Mucosa of stomach (tissue), 1 donor: ENCODE results near the gene ZKSCAN7.
"Not testable (repeated sequence)": the region's sequence is repeated elsewhere in the genome, so short reads cannot be mapped to it uniquely, and the experiment has no call there.

ENCODE experiments used
- H3K27me3 ChIP-seq: one replicate; pipeline ENCODE4 v1.7.0; 2013; ENCODE audit warnings: mild to moderate bottlenecking, low read length; ENCODE audit not compliant: control insufficient read depth, insufficient read depth
- H3K36me3 ChIP-seq: one replicate; pipeline ENCODE4 v1.7.0; 2013; ENCODE audit warnings: low read length; ENCODE audit not compliant: control insufficient read depth, insufficient read depth
- H3K4me1 ChIP-seq: one replicate; pipeline ENCODE4 v1.7.0; 2013; ENCODE audit warnings: mild to moderate bottlenecking, low read length; ENCODE audit not compliant: control insufficient read depth, insufficient read depth
- H3K4me3 ChIP-seq: one replicate; pipeline ENCODE4 v1.7.0; 2013; ENCODE audit warnings: low read length
- H3K9ac ChIP-seq: one replicate; pipeline ENCODE4 v1.7.0; 2013; ENCODE audit warnings: mild to moderate bottlenecking, low read length, moderate library complexity
- H3K9me3 ChIP-seq: one replicate; pipeline ENCODE4 v1.7.0; 2013; ENCODE audit warnings: mild to moderate bottlenecking, low read length, moderate library complexity; ENCODE audit not compliant: control insufficient read depth
- donor health status: Pancreatic carcinoma.

The ZKSCAN7 gene

DNA sequence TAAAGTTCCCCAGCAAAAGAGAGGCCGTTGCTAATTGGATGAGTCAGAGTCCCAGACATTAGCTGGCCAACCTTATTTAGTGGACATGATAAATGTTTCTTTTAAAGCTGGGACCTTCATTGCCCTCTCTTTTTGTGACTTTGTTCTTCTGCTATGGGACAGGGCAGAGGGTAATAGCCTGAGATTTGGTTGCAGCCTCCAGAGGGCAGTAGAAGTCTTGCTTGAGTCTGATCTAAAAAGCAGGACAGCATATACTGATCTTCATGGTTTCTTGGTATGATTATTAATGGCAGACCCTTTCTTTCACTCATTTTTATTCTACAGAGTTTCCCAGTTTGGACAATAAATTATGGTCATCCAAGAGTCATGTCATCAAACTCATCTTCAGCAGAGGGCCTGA is 25.1 kb upstream of the ZKSCAN7 start:
- Histone ChIP-seq H3K9ac (no peak overlapping the region), H3K4me1 (no peaks in the 10 kb centered on the region), H3K27me3 (peaks cover 2% of the 10 kb centered on the region), H3K36me3 (no peaks in the 10 kb centered on the region), H3K9me3 (no peaks in the 10 kb centered on the region), H3K4me3 (no peak overlapping the region)

DNA sequence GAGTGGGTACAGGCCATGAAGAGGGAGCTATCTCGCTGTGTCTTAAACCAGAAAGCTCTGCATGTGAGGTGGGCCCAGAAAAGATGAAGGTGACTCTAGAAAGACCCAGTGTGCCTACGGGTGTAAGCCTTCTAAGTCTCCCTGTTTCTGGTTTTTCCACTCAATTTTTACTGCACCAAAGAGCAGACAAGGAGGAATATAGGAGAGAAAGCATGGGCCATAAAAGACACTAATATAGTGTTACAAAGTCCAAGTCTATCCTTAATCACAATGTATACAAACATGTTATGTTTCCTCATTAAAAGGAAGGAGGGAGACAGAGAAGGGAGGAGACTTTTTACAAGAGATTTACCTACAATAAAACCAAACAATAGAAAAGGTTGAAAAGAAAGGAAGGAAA is 24.1 kb upstream of the ZKSCAN7 start:
- no peak overlapping the region for H3K9ac ChIP-seq
- H3K36me3 ChIP-seq: no peaks in the 10 kb centered on the region
- H3K4me1 ChIP-seq: no peaks in the 10 kb centered on the region
- H3K27me3 ChIP-seq: peaks cover 3% of the 10 kb centered on the region
- H3K4me3 ChIP-seq: no peak overlapping the region
- H3K9me3 ChIP-seq: no peaks in the 10 kb centered on the region

DNA sequence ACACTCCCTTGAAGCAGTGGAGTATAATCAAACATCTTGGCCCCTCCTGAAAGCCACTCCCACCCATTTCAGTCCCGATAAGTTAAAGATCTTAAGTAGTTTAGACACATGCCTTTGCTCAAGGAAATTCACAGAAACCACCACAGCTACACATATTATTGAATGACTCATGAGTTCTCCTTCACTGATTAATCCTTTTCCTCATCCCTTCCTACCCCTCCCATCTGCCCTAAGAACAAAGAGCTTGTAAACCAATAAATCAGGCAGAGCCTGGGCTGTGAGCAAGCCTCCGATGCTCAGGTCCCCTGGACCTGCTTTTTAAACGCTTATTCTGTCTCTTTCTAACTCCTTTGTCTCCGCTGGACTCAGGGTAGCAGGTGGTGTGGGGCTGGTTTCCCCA is 20.3 kb upstream of the ZKSCAN7 start:
- not testable (repeated sequence) for H3K36me3 ChIP-seq, H3K4me3 ChIP-seq, H3K9ac ChIP-seq, H3K4me1 ChIP-seq, H3K9me3 ChIP-seq
- H3K27me3 ChIP-seq: peaks cover 13% of the 10 kb centered on the region

DNA sequence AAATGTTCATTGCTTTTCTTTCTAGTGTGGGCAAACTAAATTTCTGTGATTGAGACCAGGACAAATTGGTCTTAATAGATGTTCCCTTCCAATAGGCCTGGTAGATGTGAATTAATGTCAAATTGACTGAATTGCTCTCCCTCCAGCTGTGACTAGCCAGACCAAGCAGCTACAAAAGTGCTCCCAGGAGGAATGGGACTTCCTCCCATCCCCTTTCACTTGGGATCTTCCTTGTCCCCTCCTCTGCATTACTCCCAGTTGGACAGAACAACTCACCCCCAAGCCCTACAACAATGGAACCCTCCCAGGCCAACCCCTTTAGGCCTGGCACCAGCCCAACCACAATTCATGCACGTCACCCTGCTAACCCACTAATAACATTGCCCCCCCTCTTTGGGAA is 19.6 kb upstream of the ZKSCAN7 start:
- Histone ChIP-seq H3K36me3 (no peaks in the 10 kb centered on the region), H3K4me3 (no peak overlapping the region), H3K4me1 (no peaks in the 10 kb centered on the region), H3K9me3 (no peaks in the 10 kb centered on the region), H3K9ac (no peak overlapping the region), H3K27me3 (peaks cover 13% of the 10 kb centered on the region)

DNA sequence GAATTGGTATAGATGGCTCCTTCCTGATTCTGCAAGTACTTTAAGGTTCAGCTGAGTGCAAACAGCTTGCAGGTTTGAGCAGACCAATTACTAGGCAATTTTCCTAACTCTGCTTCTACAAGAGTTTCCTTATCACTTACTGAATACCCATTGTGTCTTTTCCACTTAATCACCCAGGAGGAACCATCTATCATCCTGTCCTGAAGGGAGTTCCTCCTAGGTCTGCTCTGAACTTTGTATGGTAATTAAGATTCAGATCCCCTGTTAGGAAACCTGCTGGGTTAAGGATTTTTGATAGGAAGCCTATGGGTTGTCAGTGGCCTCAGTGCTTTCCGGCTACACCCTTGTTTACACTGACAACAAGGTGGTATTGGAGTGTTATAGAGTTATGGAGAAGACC is 10.2 kb upstream of the ZKSCAN7 start:
- H3K4me1 ChIP-seq, H3K9me3 ChIP-seq, H3K36me3 ChIP-seq, H3K4me3 ChIP-seq, H3K27me3 ChIP-seq, H3K9ac ChIP-seq: not testable (repeated sequence)

DNA sequence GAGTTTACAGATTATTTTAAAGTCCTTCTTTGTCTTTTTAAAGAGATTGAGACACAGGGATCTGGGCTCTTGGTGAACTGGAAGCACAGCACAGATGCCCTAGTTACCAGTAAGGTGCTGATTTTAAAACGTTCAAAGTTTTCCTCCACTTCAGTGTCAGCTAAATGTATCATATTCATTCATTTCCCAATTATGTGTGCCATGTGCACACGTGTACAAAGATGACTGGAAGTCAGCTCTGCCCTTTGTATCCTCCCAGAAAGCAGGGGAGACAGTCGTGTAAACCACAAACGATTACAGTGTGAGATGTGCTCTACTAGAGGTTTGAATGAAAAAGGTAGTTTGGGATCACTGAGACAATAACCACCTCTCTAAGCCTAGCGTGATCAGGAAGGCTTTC is 730 bp downstream of the ZKSCAN7 start:
- Histone ChIP-seq H3K27me3 (peaks cover 8% of the 10 kb centered on the region), H3K9me3 (no peaks in the 10 kb centered on the region), H3K36me3 (no peaks in the 10 kb centered on the region), H3K4me3 (peak overlapping the region; percentile 78), H3K4me1 (peaks cover 6% of the 10 kb centered on the region), H3K9ac (peak overlapping the region; percentile 61)

DNA sequence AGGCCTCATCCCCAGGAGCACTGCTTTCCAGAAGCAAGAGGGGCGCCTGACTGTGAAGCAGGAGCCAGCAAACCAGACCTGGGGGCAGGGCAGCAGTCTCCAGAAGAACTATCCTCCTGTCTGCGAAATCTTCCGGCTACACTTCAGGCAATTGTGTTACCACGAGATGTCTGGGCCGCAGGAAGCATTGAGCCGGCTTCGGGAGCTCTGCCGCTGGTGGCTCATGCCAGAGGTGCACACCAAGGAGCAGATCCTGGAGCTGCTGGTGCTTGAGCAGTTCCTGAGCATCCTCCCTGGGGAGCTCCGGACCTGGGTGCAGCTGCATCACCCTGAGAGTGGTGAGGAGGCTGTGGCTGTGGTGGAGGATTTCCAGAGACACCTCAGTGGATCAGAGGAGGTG is 2.1 kb downstream of the ZKSCAN7 start:
- no peaks in the 10 kb centered on the region for H3K36me3 ChIP-seq
- peaks cover 7% of the 10 kb centered on the region for H3K27me3 ChIP-seq
- H3K9me3 ChIP-seq: no peaks in the 10 kb centered on the region
- H3K4me3 ChIP-seq: no peak overlapping the region
- peaks cover 6% of the 10 kb centered on the region for H3K4me1 ChIP-seq
- H3K9ac ChIP-seq: no peak overlapping the region

DNA sequence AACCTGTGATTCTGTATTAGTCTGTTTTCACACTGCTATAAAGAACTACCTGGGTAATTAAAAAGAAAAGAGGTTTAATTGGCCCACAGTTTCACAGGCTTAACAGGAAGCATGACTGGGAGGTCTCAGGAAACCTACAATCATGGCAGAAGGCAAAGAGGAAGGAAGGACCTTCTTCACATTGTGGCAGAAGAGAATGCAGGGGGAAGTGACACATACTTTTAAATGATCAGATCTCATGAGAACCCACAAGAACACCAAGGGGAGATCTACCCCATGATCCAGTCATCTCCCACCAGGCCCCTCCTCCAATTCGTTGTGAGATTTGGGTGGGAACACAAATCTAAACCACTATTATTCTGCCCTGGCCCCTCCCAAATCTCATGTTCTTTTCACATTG is 6.1 kb downstream of the ZKSCAN7 start:
- no peaks in the 10 kb centered on the region for H3K4me1 ChIP-seq
- H3K36me3 ChIP-seq: no peaks in the 10 kb centered on the region
- no peaks in the 10 kb centered on the region for H3K9me3 ChIP-seq
- H3K27me3 ChIP-seq: no peaks in the 10 kb centered on the region
- no peak overlapping the region for H3K4me3 ChIP-seq
- no peak overlapping the region for H3K9ac ChIP-seq

DNA sequence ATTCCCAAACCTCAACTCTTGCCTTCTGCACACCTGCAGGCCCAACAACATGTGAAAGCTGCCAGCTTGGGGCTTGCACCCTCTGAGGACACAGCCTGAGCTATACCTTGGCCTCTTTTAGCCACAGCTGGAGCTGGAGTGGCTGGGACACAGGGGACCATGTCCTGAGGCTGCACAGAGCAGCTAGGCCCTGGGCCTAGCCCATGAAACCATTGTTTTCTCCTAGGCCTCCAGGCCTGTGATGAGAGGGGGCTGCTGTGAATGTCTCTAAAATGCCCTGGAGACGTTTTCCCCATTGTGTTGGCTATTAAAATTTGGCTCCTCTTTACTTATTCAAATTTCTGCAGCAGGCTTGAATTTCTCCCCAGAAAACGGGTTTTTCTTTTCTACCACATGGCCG is 7.2 kb downstream of the ZKSCAN7 start:
- Histone ChIP-seq H3K36me3 (no peaks in the 10 kb centered on the region), H3K9me3 (no peaks in the 10 kb centered on the region), H3K4me1 (no peaks in the 10 kb centered on the region), H3K9ac (no peak overlapping the region), H3K27me3 (no peaks in the 10 kb centered on the region), H3K4me3 (no peak overlapping the region)

DNA sequence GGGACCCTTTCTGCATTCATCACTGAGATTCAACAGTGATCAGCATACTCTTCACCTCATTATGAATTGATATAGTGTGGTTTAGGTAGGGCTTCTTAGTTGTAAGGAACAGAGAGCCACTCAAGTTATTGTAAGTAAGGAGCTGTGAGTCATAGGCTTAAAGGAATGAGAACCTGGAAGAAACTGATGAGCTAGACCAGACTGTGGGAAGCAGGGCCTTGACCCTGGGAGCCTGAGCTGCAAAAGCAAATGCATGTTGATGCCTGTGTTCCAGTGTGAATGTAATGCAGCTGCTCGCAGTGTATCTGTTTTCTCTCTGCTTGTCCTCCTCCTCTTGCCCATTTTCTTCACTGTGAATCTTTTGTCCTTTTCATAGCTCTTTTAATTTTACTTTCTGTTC is 13.6 kb downstream of the ZKSCAN7 start:
- H3K9me3 ChIP-seq: no peaks in the 10 kb centered on the region
- H3K36me3 ChIP-seq: no peaks in the 10 kb centered on the region
- H3K4me3 ChIP-seq: no peak overlapping the region

DNA sequence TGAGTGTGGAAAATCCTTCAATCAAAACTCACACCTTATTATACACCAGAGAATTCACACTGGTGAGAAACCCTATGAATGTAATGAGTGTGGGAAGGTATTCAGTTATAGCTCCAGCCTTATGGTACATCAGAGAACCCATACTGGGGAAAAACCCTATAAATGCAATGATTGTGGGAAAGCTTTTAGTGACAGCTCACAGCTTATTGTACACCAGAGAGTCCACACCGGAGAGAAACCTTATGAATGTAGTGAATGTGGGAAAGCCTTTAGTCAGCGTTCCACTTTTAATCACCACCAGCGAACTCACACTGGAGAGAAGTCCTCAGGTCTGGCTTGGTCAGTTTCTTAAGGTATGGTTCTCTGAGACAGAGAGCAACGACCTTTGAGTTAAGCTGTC is 16.0 kb downstream of the ZKSCAN7 start:
- no peak overlapping the region for H3K4me3 ChIP-seq
- H3K9ac ChIP-seq: no peak overlapping the region
- H3K9me3 ChIP-seq: no peaks in the 10 kb centered on the region
- H3K36me3 ChIP-seq: no peaks in the 10 kb centered on the region
- no peaks in the 10 kb centered on the region for H3K27me3 ChIP-seq
- H3K4me1 ChIP-seq: no peaks in the 10 kb centered on the region

More for the DNA sequence above, 13.6 kb downstream of the ZKSCAN7 start:
- Histone ChIP-seq H3K27me3 (no peaks in the 10 kb centered on the region), H3K4me1 (no peaks in the 10 kb centered on the region), H3K9ac (no peak overlapping the region)

DNA sequence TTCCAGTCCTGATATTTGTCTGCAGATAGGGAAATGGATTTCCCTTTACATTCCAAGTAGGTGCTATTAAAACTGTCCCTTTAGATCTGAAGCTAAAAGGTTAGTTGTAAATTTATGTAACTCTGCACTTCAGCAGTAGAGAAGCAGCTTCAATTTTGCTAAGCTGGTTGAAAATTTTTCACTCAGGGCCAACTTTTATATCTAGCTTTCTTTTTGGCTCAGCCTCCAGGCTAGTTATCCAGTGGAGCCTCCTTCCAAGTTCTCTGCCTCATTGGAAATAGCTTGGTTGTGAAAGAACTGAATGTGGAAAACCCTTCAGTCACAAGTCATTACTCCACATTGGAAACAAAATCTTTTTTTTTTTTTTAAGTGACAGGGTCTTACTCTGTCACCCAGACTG is 21.6 kb downstream of the ZKSCAN7 start:
- H3K4me3 ChIP-seq: no peak overlapping the region
- H3K9me3 ChIP-seq: no peaks in the 10 kb centered on the region
- no peaks in the 10 kb centered on the region for H3K4me1 ChIP-seq
- peaks cover 3% of the 10 kb centered on the region for H3K27me3 ChIP-seq
- no peak overlapping the region for H3K9ac ChIP-seq
- H3K36me3 ChIP-seq: no peaks in the 10 kb centered on the region

DNA sequence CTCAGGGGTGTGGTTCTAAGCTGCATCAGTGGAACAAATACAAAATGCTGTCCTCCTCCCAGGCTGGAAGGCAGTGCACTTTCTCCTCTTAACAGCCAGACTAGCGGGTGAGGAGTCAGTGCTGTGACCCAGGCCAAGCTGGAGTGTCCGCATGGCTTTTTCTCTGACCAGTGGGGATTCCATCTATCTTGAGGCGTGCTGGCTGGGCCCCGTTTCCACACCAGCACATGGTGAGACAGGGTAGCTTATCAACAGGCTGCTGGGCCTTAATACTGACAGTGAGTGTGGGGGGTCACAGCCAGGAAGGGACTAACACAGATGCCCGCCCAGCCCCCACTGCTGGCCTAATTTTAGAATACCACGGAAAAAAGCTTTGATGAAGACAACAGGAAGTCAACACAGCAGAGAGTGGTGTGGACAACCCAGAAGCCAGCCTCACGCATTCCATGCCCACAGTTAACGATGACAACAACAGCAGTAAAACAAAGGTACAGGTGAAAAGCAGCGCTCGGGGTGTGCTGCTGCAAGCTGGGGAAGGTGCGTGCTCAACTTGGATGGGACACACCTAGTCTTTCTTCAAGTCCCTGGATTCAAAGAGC is 22.5 kb downstream of the ZKSCAN7 start:
- not testable (repeated sequence) for H3K27me3 ChIP-seq, H3K9me3 ChIP-seq, H3K36me3 ChIP-seq, H3K9ac ChIP-seq, H3K4me1 ChIP-seq, H3K4me3 ChIP-seq
